Testis (tissue), 3 donors: ENCODE results near the gene SCG5. TPM values are rescaled to one million over a fixed set of nuclear protein-coding genes. Genes with fewer than 3 reads are reported as not detected.

ENCODE experiments used
- DNase-seq: peaks from one replicate; pipeline ENCODE4 v3.0.0-alpha.2; 2019
- H3K27ac ChIP-seq, 2 donors: fragments of 200-600 bp; sonication (generic); one replicate each; pipeline ENCODE4 v1.5.1; 2019
- H3K27me3 ChIP-seq: fragments of 200-600 bp; sonication (generic); one replicate; pipeline ENCODE4 v1.5.1; 2019
- H3K36me3 ChIP-seq: fragments of 200-600 bp; sonication (generic); one replicate; pipeline ENCODE4 v1.5.1; 2017; ENCODE audit warnings: low read depth; ENCODE audit errors: missing control alignments
- H3K4me1 ChIP-seq: fragments of 200-600 bp; sonication (generic); one replicate; pipeline ENCODE4 v1.5.1; 2019
- H3K4me3 ChIP-seq, 2 donors: fragments of 200-600 bp; sonication (generic); one replicate each; pipeline ENCODE4 v1.5.1; 2017 to 2019
- H3K9me3 ChIP-seq: fragments of 200-600 bp; sonication (generic); one replicate; pipeline ENCODE4 v1.5.1; 2017
- POLR2A ChIP-seq: fragments of 450-650 bp; IDR thresholded peaks from one replicate; pipeline ENCODE4 v1.6.1; 2017; ENCODE audit warnings: antibody characterized with exemption, mild to moderate bottlenecking, moderate library complexity
- WGBS, 2 donors: methylation state at CpG; one replicate each; pipeline ENCODE4 v1.1.5; 2018; 5-methylcytosine and 5-hydroxymethylcytosine counted together
- intact Hi-C: fragments of 100-400 bp; cut with DNase I; formaldehyde crosslinking; loops from one replicate; pipeline ENCODE4 v1.15.1; 2023; ENCODE audit warnings: low total_unique reads
- polyA plus RNA-seq: library from polyadenylated mRNA; stranded (reverse); fragments of 350-450 nt; fragmentation: Illumina TruSeq; extraction: RNeasy Lipid Tissue Mini Kit (QIAGEN cat#74804); gene quantifications from one replicate; pipeline ENCODE4 v1.2.3, GENCODE V29; 2014; ENCODE audit warnings: low read depth, low replicate concordance; ENCODE audit not compliant: insufficient read depth
- total RNA-seq, 2 donors: library from RNA; depleted of rRNA; stranded (reverse); fragments of >200 nt; gene quantifications; one replicate each; pipeline ENCODE4 v1.2.3, GENCODE V29; 2016
- TF ChIP-seq, protein P1 (sequence below), 3 experiments: fragments of 450-650 bp in 2 of 3; fragments of 200-600 bp in 1 of 3; sonication (generic) in 1 of 3; IDR thresholded peaks; one replicate each; pipeline ENCODE4 v1.5.1; 2016 to 2019; ENCODE audit warnings: antibody characterized with exemption in 3 of 3, mild to moderate bottlenecking in 2 of 3, moderate library complexity in 1 of 3

The SCG5 gene
- total and polyA plus RNA-seq, 3 donors from 2014 or later = 10.6 to 38.3 (median 10.9) TPM

DNA sequence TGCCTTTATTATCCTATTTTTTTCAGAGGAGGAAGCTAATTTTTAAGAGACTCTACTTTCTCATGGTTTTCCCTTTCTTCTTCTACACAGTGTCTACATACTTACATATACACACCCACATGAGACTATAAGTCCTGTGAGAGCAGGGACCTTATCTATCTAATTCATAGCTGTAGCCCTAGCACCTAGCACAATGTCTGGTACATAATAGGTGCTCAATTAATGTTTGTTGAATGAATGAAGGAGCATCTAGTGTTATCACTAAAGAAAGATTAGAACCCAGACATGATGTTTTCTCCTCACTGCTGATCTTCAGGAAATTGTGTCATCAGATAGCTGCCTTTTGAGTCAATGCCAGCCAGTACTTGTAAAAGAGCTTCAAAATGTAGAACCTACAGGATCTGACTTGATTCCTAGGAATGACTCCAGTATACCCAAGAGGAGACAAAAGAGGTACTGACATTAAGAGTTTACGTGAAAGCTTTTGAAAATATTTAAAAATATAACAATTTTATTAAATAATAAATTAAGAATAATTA lies 2.5 kb downstream of the SCG5 start:
- Histone ChIP-seq H3K27ac (no peak overlapping the region), H3K36me3 (no peaks in the 10 kb centered on the region), H3K4me3 (no peak overlapping the region), H3K4me1 (no peaks in the 10 kb centered on the region), H3K9me3 (no peaks in the 10 kb centered on the region), H3K27me3 (no peaks in the 10 kb centered on the region)
- intact Hi-C loops = no loop called here
- WGBS, 2 donors = 94 to 97% methylated on average over 1 of the region's 1 CpG
- DNase-seq = no peak
- TF ChIP-seq POLR2A = no peak
- TF ChIP-seq, protein P1, sequence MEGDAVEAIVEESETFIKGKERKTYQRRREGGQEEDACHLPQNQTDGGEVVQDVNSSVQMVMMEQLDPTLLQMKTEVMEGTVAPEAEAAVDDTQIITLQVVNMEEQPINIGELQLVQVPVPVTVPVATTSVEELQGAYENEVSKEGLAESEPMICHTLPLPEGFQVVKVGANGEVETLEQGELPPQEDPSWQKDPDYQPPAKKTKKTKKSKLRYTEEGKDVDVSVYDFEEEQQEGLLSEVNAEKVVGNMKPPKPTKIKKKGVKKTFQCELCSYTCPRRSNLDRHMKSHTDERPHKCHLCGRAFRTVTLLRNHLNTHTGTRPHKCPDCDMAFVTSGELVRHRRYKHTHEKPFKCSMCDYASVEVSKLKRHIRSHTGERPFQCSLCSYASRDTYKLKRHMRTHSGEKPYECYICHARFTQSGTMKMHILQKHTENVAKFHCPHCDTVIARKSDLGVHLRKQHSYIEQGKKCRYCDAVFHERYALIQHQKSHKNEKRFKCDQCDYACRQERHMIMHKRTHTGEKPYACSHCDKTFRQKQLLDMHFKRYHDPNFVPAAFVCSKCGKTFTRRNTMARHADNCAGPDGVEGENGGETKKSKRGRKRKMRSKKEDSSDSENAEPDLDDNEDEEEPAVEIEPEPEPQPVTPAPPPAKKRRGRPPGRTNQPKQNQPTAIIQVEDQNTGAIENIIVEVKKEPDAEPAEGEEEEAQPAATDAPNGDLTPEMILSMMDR (IDR thresholded peaks at IDR 0.05) = no peak

DNA sequence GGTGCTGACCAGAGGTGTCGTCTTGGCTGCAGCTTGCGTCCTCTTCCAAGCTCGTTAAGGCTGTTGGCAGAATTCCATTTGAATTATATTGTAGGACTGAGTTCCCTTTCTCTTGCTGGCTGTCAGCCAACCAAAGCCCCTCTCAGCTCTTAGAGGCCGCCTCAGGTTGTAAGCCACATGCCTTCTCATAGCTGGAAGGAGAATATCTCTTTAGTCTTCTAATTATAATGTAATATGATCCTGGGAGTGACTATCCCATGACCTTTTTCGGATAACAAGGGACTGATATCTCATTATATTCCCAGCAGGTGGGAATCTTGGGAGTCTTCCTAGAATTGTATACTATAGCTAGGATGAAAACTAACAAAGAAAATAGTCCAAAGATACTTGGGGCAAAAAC lies 4.8 kb downstream of the SCG5 start:
- 58 to 60% methylated on average over 5 of the region's 5 CpGs for whole genome bisulfite sequencing, 2 donors
- H3K4me1 ChIP-seq = no peaks in the 10 kb centered on the region
- intact Hi-C loops = no loop called here
- no peak for DNase-seq
- H3K4me3 ChIP-seq = no peak overlapping the region
- H3K27ac ChIP-seq = no peak overlapping the region
- no peaks in the 10 kb centered on the region for H3K9me3 ChIP-seq
- TF ChIP-seq, protein P1 (IDR thresholded peaks at IDR 0.05) = no peak
- no peaks in the 10 kb centered on the region for H3K27me3 ChIP-seq
- H3K36me3 ChIP-seq = no peaks in the 10 kb centered on the region

DNA sequence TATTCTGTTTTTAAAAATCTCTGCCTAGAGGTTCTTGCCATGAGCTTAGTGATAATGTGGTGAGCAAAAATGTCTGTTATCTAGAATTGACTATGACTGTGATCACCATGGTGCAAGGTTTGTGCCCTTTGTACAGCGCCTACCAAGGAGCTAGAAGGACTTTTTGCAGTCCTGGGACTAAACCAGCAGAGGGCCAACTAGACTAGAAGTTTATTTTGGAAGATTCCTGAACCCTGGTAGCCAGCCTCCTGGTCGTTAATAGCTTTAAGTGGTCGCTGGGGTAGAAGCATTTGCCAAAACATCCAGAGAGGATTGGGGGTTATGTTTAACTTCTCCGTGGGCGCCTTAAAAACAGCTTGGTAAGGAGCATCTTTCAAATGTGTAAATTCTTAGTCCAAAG lies 7.8 kb downstream of the SCG5 start:
- Histone ChIP-seq H3K4me1 (no peaks in the 10 kb centered on the region), H3K27ac (no peak overlapping the region), H3K4me3 (no peak overlapping the region), H3K27me3 (no peaks in the 10 kb centered on the region), H3K36me3 (no peaks in the 10 kb centered on the region), H3K9me3 (no peaks in the 10 kb centered on the region)
- TF ChIP-seq, protein P1 (IDR thresholded peaks at IDR 0.05) = no peak
- TF ChIP-seq POLR2A = no peak
- 48 to 58% methylated on average over 5 of the region's 5 CpGs for WGBS, 2 donors
- intact Hi-C loops = no loop called here
- DNase-seq = no peak

DNA sequence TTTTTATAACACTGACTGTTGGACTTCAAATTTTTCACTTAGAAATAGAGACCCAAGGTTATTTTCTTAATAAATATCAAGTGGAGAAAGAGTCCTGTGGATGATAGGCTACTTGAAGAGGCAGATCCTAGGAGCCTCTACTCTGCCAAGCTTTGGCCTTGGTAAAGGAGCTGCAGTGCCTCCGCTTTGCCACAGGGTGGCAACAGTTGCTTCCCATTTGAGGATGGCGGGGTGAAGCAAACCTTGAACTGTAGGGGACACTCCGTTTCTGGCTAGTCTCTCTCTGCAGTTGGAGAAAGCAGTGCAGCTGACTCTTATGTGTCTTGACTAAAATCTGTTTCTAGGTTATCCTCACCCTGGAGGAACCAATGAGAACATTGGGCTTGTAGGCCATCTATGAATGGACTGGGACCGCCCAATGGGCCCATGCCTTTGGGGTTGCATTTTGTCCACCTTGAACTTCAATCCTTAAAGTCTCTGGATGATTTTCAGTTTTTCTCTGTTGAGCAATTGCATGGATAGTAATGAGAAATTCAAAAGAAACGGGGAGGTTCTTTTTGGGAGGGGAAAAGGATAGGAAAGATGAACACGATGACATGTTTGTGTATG lies 9.8 kb downstream of the SCG5 start:
- peak; percentile 69 for DNase-seq
- TF ChIP-seq, protein P1 (IDR thresholded peaks at IDR 0.05) = peak; percentile 54 to 86 (median 70)
- no peak for TF ChIP-seq POLR2A
- Histone ChIP-seq H3K4me1 (no peaks in the 10 kb centered on the region), H3K27me3 (no peaks in the 10 kb centered on the region), H3K27ac (no peak overlapping the region), H3K36me3 (no peaks in the 10 kb centered on the region), H3K4me3 (no peak overlapping the region), H3K9me3 (no peaks in the 10 kb centered on the region)
- WGBS, 2 donors = 43 to 61% methylated on average over 5 to 6 of the region's 6 CpGs
- intact Hi-C loops = no loop called here

DNA sequence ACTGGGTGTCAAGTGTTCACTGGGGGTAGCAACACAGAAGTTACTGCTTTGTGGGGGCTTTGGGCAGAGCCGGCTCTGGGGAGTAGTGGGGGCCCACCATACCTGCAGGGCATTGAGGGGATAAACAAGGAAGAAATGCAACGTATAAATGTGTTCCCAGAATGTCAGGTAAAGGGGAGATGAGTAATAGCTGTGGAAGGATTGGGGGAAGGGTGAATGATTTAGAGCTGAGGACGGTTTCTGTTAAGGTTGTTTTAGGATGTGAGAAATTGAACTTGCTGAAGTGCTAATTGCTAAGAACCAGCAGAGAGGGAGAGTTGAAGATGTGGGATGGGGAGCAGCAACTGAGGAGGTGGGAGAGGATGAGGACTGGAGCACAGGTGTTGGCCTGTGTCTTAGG lies 10.7 kb downstream of the SCG5 start:
- no peaks in the 10 kb centered on the region for H3K27me3 ChIP-seq
- H3K4me3 ChIP-seq = no peak overlapping the region
- H3K4me1 ChIP-seq = no peaks in the 10 kb centered on the region
- no peak for DNase-seq
- H3K9me3 ChIP-seq = no peaks in the 10 kb centered on the region
- TF ChIP-seq, protein P1 (IDR thresholded peaks at IDR 0.05) = no peak
- no peak for TF ChIP-seq POLR2A
- WGBS, 2 donors = 77 to 91% methylated on average over 3 of the region's 3 CpGs
- H3K27ac ChIP-seq = no peak overlapping the region
- intact Hi-C loops = no loop called here
- no peaks in the 10 kb centered on the region for H3K36me3 ChIP-seq
